Non-pigmented ciliary epithelial cell (primary cell): ENCODE data around the gene DNPH1.

Experiments used
- DNase-seq: peaks from one replicate; pipeline ENCODE4 v3.0.0-alpha.2; 2010; ENCODE audit warnings: low read depth

Gene DNPH1

GRCh38 chr6:43181621-43181941 is 47.7 kb downstream of the DNPH1 start:
- DNase-seq, result no peak

- no peak for DNase-seq
These were observed 48.3 kb downstream of the DNPH1 start for GRCh38 chr6:43180985-43181384.

- no peak for DNase-seq
These were observed 49.2 kb downstream of the DNPH1 start for GRCh38 chr6:43180058-43180457.

- DNase-seq, result no peak
These were observed 50.1 kb downstream of the DNPH1 start for GRCh38 chr6:43178951-43179830.

- no peak for DNase-seq
These were observed 51.1 kb downstream of the DNPH1 start for GRCh38 chr6:43178150-43178549.

- no peak for DNase-seq
These were observed 52.9 kb downstream of the DNPH1 start for GRCh38 chr6:43176423-43176786.

- DNase-seq, result no peak
These were observed 53.4 kb downstream of the DNPH1 start for GRCh38 chr6:43175676-43176422.
